Right lobe of liver (tissue), 6 donors: Measurements from ENCODE around the gene GGT6. TPM values are rescaled to one million over a fixed set of nuclear protein-coding genes. Genes with fewer than 3 reads are reported as not detected.

Experiments
- ATAC-seq, 4 donors: fragments of 200-7000 bp; cut with Tn5 transposase; one replicate each; pipeline ENCODE4 v1.9.1; 2020; ENCODE audit warnings: mild to moderate bottlenecking in 4 of 4, moderate library complexity in 4 of 4
- DNase-seq, 3 donors: peaks; one replicate each; pipeline ENCODE4 v3.0.0-alpha.2; 2020
- H3K27ac ChIP-seq, 3 donors: fragments of 200-600 bp; one replicate each; pipeline ENCODE4 v1.8.0; 2022
- H3K27me3 ChIP-seq, 2 donors: fragments of 200-600 bp; one replicate each; pipeline ENCODE4 v1.8.0; 2022
- H3K36me3 ChIP-seq, 4 donors: fragments of 200-600 bp; sonication (generic) in 1 of 4; one replicate each; pipeline versions ENCODE4 v1.5.1 to v1.8.0; 2017 to 2022; ENCODE audit warnings: control low read depth in 1 of 4
- H3K4me1 ChIP-seq, 4 donors: fragments of 200-600 bp; sonication (generic) in 1 of 4; one replicate each; pipeline versions ENCODE4 v1.5.1 to v1.8.0; 2017 to 2022; ENCODE audit warnings: control low read depth in 1 of 4
- H3K4me3 ChIP-seq, 3 donors: fragments of 200-600 bp; one replicate each; pipeline ENCODE4 v1.8.0; 2022
- H3K9me3 ChIP-seq, 4 donors: fragments of 200-600 bp; sonication (generic) in 1 of 4; one replicate each; pipeline versions ENCODE4 v1.5.1 to v1.8.0; 2017 to 2022; ENCODE audit warnings: control low read depth in 1 of 4
- POLR2A ChIP-seq: fragments of 450-650 bp; IDR thresholded peaks from one replicate; pipeline ENCODE4 v1.6.1; 2017; ENCODE audit warnings: antibody characterized with exemption, mild to moderate bottlenecking
- WGBS: methylation state at CpG from one replicate; pipeline ENCODE4 v1.1.6; 2018; ENCODE audit warnings: low coverage, low lambda C conversion rate; ENCODE audit not compliant: insufficient coverage; ENCODE audit errors: missing lambda C conversion rate; 5-methylcytosine and 5-hydroxymethylcytosine counted together
- intact Hi-C, 2 donors: fragments of 100-400 bp; cut with DNase I; formaldehyde crosslinking; loops; one replicate each; pipeline versions ENCODE4 v1.11.2 to v1.14.1; 2022
- total RNA-seq, 6 experiments: library from RNA; depleted of rRNA in 2 of 6; stranded (reverse); fragments of >200 nt in 2 of 6; fragmentation: NEBNext Ultra II Directional in 3 of 6; extraction: Animal tissue kit (Norgen Biotek cat#: 25700) in 3 of 6; gene quantifications; one replicate each; pipeline versions ENCODE4 v1.1.0 to v1.2.4, GENCODE V29; 2016 to 2023
- TF ChIP-seq, protein P1 (sequence below), 4 donors: fragments of 200-600 bp in 3 of 4; fragments of 450-650 bp in 1 of 4; IDR thresholded peaks; one replicate each; pipeline versions ENCODE4 v1.5.1 to v1.8.0; 2016 to 2022; ENCODE audit warnings: antibody characterized with exemption in 4 of 4, mild to moderate bottlenecking in 2 of 4
- donor health status: DM: no; HTN: yes; CAD: no.
- donor health status: DM: no; HTN: no; CAD: no.
- donor health status: DM: no; HTN: no; CAD: no.
- donor health status: DM: no; HTN: yes; CAD: no.
- donor health status: DM: no; HTN: yes; CAD: no.

GGT6 gene
- total RNA-seq, 6 experiments from 2014 or later: 0.09 to 0.92 (median 0.27) TPM

- peaks cover 0 to 51% (median 10%) of the 10 kb centered on the region in 4 donors for H3K36me3 ChIP-seq
- H3K4me1 ChIP-seq: no peaks in the 10 kb centered on the region
- intact Hi-C loops: loop anchor here in 1 of 2 donors (10.0 kb wide), 1 partner anchor 119 kb away; no protein-coding TSS in a partner anchor
- no peak for TF ChIP-seq POLR2A
- TF ChIP-seq, protein P1, sequence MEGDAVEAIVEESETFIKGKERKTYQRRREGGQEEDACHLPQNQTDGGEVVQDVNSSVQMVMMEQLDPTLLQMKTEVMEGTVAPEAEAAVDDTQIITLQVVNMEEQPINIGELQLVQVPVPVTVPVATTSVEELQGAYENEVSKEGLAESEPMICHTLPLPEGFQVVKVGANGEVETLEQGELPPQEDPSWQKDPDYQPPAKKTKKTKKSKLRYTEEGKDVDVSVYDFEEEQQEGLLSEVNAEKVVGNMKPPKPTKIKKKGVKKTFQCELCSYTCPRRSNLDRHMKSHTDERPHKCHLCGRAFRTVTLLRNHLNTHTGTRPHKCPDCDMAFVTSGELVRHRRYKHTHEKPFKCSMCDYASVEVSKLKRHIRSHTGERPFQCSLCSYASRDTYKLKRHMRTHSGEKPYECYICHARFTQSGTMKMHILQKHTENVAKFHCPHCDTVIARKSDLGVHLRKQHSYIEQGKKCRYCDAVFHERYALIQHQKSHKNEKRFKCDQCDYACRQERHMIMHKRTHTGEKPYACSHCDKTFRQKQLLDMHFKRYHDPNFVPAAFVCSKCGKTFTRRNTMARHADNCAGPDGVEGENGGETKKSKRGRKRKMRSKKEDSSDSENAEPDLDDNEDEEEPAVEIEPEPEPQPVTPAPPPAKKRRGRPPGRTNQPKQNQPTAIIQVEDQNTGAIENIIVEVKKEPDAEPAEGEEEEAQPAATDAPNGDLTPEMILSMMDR (IDR thresholded peaks at IDR 0.05): no peak
- no peaks in the 10 kb centered on the region for H3K9me3 ChIP-seq
- no peaks in the 10 kb centered on the region for H3K27me3 ChIP-seq
- H3K27ac ChIP-seq: no peak overlapping the region
- ATAC-seq: no peak
- WGBS: 75% methylated on average over 10 of the region's 19 CpGs
- DNase-seq: peak in 1 of 3 donors; percentile 43
- H3K4me3 ChIP-seq: no peak overlapping the region
These were observed 16.8 kb downstream of the GGT6 start for GRCh38 chr17:4543557-4544026.

- H3K4me1 ChIP-seq: no peaks in the 10 kb centered on the region
- no peak for TF ChIP-seq POLR2A
- TF ChIP-seq, protein P1 (IDR thresholded peaks at IDR 0.05): no peak
- H3K27ac ChIP-seq: no peak overlapping the region
- 98% methylated on average over 9 of the region's 19 CpGs for WGBS
- ATAC-seq: no peak
- H3K9me3 ChIP-seq: no peaks in the 10 kb centered on the region
- peaks cover 0 to 44% (median 8%) of the 10 kb centered on the region in 4 donors for H3K36me3 ChIP-seq
- no peak overlapping the region for H3K4me3 ChIP-seq
- intact Hi-C loops: loop anchor here in 1 of 2 donors (10.0 kb wide), 1 partner anchor 118 kb away; no protein-coding TSS in a partner anchor
- H3K27me3 ChIP-seq: no peaks in the 10 kb centered on the region
- DNase-seq: no peak
These were observed 17.6 kb downstream of the GGT6 start for GRCh38 chr17:4542726-4543191.

GRCh38 chr17:4542003-4542725, 18.2 kb downstream of the GGT6 start:
- Histone ChIP-seq H3K4me3 (no peak overlapping the region), H3K27ac (no peak overlapping the region), H3K4me1 (no peaks in the 10 kb centered on the region), H3K9me3 (no peaks in the 10 kb centered on the region), H3K27me3 (no peaks in the 10 kb centered on the region), H3K36me3 (peaks cover 0 to 38% (median 7%) of the 10 kb centered on the region in 4 donors)
- ATAC-seq (no peak), DNase-seq (no peak)
- WGBS: no CpG with 5 or more reads among the region's 14 CpGs
- TF ChIP-seq, protein P1 (IDR thresholded peaks at IDR 0.05): no peak
- TF ChIP-seq POLR2A: no peak
- intact Hi-C loops: loop anchor here in 1 of 2 donors (10.0 kb wide), 1 partner anchor 117 kb away; no protein-coding TSS in a partner anchor

DNA sequence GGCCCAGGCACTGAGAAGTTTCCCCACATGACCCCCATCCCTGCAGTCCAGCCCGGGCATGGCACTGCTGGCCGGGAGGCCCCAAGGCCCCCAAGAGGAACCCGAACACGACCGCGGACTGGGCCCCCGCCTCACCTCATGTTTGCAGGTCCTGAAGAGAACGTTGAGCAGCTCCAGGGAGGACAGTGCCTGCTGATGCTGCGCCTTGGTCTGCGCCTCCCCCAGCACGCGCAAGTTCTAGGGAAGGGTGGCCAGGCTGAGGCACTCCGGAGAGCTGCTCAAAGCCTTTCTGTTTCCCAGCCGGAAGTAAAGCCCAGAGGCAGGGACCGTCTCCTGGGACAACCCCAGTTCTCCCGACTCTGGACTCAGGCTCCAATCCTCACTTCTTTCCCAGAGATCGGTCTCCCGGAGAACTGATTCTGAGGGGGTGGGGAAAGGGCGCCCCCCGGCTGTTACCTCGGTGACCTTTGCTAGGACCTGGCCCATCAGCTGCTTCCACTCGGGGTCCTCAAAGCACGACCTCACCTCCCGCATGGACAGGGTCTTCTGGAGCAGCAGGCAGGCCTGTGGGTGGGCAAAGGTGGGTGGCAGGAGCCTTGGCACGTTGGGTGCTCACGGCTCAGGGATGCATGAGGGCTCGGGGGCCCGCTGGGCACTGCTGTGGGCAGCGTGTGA, 18.9 kb downstream of the GGT6 start:
- Histone ChIP-seq H3K4me3 (no peak overlapping the region), H3K27me3 (no peaks in the 10 kb centered on the region), H3K4me1 (peaks cover 0 to under 1% (median 0%) of the 10 kb centered on the region in 4 donors), H3K36me3 (peaks cover 0 to 32% (median 6%) of the 10 kb centered on the region in 4 donors), H3K27ac (no peak overlapping the region), H3K9me3 (no peaks in the 10 kb centered on the region)
- ATAC-seq (no peak), DNase-seq (peak in 1 of 3 donors; percentile 36)
- TF ChIP-seq, protein P1 (IDR thresholded peaks at IDR 0.05): peak in 1 of 4 donors; percentile 8
- TF ChIP-seq POLR2A: no peak
- intact Hi-C loops: loop anchor here in 1 of 2 donors (10.0 kb wide), 1 partner anchor 117 kb away; no protein-coding TSS in a partner anchor
- WGBS: 63% methylated on average over 7 of the region's 29 CpGs
